WTC11 (cell line): Measurements from ENCODE around the gene TRIM9. TPM values are rescaled to one million over a fixed set of nuclear protein-coding genes. Genes with fewer than 3 reads are reported as not detected.

Source experiments
- ATAC-seq: fragments of 200-7000 bp; cut with Tn5 transposase; 2 replicates; pipeline ENCODE4 v1.10.0; 2021; ENCODE audit warnings: mild to moderate bottlenecking, moderate library complexity
- CTCF ChIA-PET: fragments of 300-600 bp; sonication (Branson Sonifier 250); formaldehyde crosslinking; loops from one replicate; lab custom pipeline; 2021; ENCODE audit warnings: antibody characterized with exemption; lab: Charles Lee
- POLR2A ChIA-PET: fragments of 350-600 bp; sonication (Branson Sonifier 250); formaldehyde crosslinking; loops from one replicate; lab custom pipeline; 2021; ENCODE audit warnings: antibody characterized with exemption; lab: Charles Lee
- DNase-seq: peaks from one replicate; pipeline ENCODE4 v3.0.0; 2021; ENCODE audit warnings: low spot score
- H3K27ac Mint-ChIP-seq: 2 replicates; pipeline ENCODE4 v1.8.0; 2021; ENCODE audit warnings: mixed read lengths
- H3K27me3 Mint-ChIP-seq: 2 replicates; pipeline ENCODE4 v1.8.0; 2021; ENCODE audit warnings: low read depth, mild to moderate bottlenecking, moderate library complexity, mixed read lengths
- H3K36me3 Mint-ChIP-seq: 2 replicates; pipeline ENCODE4 v1.8.0; 2021; ENCODE audit warnings: mixed read lengths
- H3K4me1 Mint-ChIP-seq: 2 replicates; pipeline ENCODE4 v1.8.0; 2022; ENCODE audit warnings: mixed read lengths
- H3K4me3 Mint-ChIP-seq: 2 replicates; pipeline ENCODE4 v1.8.0; 2021; ENCODE audit warnings: mild to moderate bottlenecking, moderate library complexity, mixed read lengths
- H3K9me3 Mint-ChIP-seq: 2 replicates; pipeline ENCODE4 v1.8.0; 2021; ENCODE audit warnings: mixed read lengths
- AR ChIP-seq: fragments of 250-450 bp; sonication (Bioruptor Pico); IDR thresholded peaks from 2 replicates; pipeline ENCODE4 v1.9.0; 2021; ENCODE audit warnings: mild to moderate bottlenecking
- ATF2 ChIP-seq: sonication (generic); formaldehyde crosslinking; IDR thresholded peaks from 2 replicates; pipeline ENCODE4 v1.8.1; 2022; ENCODE audit warnings: low read depth, missing genetic modification reagents, borderline replicate concordance
- ATF3 ChIP-seq: sonication (generic); formaldehyde crosslinking; conservative IDR thresholded peaks from 2 replicates; pipeline ENCODE4 v1.8.1; 2022; ENCODE audit warnings: mild to moderate bottlenecking, missing genetic modification reagents
- CTCF ChIP-seq: fragments of 200-600 bp; IDR thresholded peaks from 2 replicates; pipeline ENCODE4 v1.8.0; 2022; ENCODE audit warnings: antibody characterized with exemption
- E2F1 ChIP-seq: sonication (generic); formaldehyde crosslinking; IDR thresholded peaks from 2 replicates; pipeline ENCODE4 v1.8.0; 2022; ENCODE audit warnings: mild to moderate bottlenecking, missing genetic modification reagents
- ELF4 ChIP-seq: sonication (generic); formaldehyde crosslinking; IDR thresholded peaks from 2 replicates; pipeline ENCODE4 v1.8.1; 2022; ENCODE audit warnings: low read depth, mild to moderate bottlenecking, moderate library complexity, missing genetic modification reagents
- FOXJ3 ChIP-seq: sonication (generic); formaldehyde crosslinking; IDR thresholded peaks from 2 replicates; pipeline ENCODE4 v1.9.0; 2021; ENCODE audit warnings: missing genetic modification reagents, mild to moderate bottlenecking, borderline replicate concordance
- IRF2 ChIP-seq: sonication (generic); formaldehyde crosslinking; IDR thresholded peaks from 2 replicates; pipeline ENCODE4 v1.8.0; 2022; ENCODE audit warnings: low read depth, missing genetic modification reagents, borderline replicate concordance
- JAZF1 ChIP-seq: fragments of 250-450 bp; sonication (Bioruptor Pico); IDR thresholded peaks from 2 replicates; pipeline ENCODE4 v1.9.0; 2021; ENCODE audit warnings: moderate library complexity, mild to moderate bottlenecking, inconsistent platforms
- NFYB ChIP-seq: sonication (generic); formaldehyde crosslinking; conservative IDR thresholded peaks from 2 replicates; pipeline ENCODE4 v1.8.0; 2022; ENCODE audit warnings: low read depth, missing genetic modification reagents
- NR2C2 ChIP-seq: sonication (generic); formaldehyde crosslinking; IDR thresholded peaks from 2 replicates; pipeline ENCODE4 v1.8.0; 2022; ENCODE audit warnings: mild to moderate bottlenecking, missing genetic modification reagents
- NR3C1 ChIP-seq: sonication (generic); formaldehyde crosslinking; conservative IDR thresholded peaks from 2 replicates; pipeline ENCODE4 v1.8.1; 2023; ENCODE audit warnings: low read depth, mild to moderate bottlenecking, missing genetic modification reagents
- PRDM15 ChIP-seq: sonication (generic); formaldehyde crosslinking; IDR thresholded peaks from 2 replicates; pipeline ENCODE4 v1.8.0; 2022; ENCODE audit warnings: missing genetic modification reagents
- RELA ChIP-seq: sonication (generic); formaldehyde crosslinking; IDR thresholded peaks from 2 replicates; pipeline ENCODE4 v1.8.1; 2022; ENCODE audit warnings: missing genetic modification reagents, mild to moderate bottlenecking, borderline replicate concordance
- SMAD3 ChIP-seq: sonication (generic); formaldehyde crosslinking; IDR thresholded peaks from 2 replicates; pipeline ENCODE4 v1.8.0; 2022; ENCODE audit warnings: missing genetic modification reagents, mild to moderate bottlenecking, borderline replicate concordance
- SP1 ChIP-seq: sonication (generic); formaldehyde crosslinking; conservative IDR thresholded peaks from 2 replicates; pipeline ENCODE4 v1.8.1; 2022; ENCODE audit warnings: missing genetic modification reagents
- USF1 ChIP-seq: sonication (generic); formaldehyde crosslinking; IDR thresholded peaks from 2 replicates; pipeline ENCODE4 v1.8.0; 2022; ENCODE audit warnings: mild to moderate bottlenecking, missing genetic modification reagents
- ZBTB21 ChIP-seq: sonication (generic); formaldehyde crosslinking; IDR thresholded peaks from 2 replicates; pipeline ENCODE4 v1.8.1; 2023; ENCODE audit warnings: mild to moderate bottlenecking, missing genetic modification reagents, borderline replicate concordance
- ZNF138 ChIP-seq: sonication (generic); formaldehyde crosslinking; conservative IDR thresholded peaks from 2 replicates; pipeline ENCODE4 v1.8.1; 2022; ENCODE audit warnings: mild to moderate bottlenecking, moderate library complexity, missing genetic modification reagents
- ZNF263 ChIP-seq: sonication (generic); formaldehyde crosslinking; IDR thresholded peaks from 2 replicates; pipeline ENCODE4 v1.8.1; 2022; ENCODE audit warnings: low read depth, mild to moderate bottlenecking, moderate library complexity, missing genetic modification reagents
- ZNF423 ChIP-seq: fragments of 250-450 bp; sonication (Bioruptor Pico); IDR thresholded peaks from 2 replicates; pipeline ENCODE4 v2.1.2; 2022; ENCODE audit warnings: mild to moderate bottlenecking, moderate library complexity
- ZNF671 ChIP-seq: fragments of 250-450 bp; sonication (Bioruptor Pico); IDR thresholded peaks from 2 replicates; pipeline ENCODE4 v1.8.0; 2021; ENCODE audit warnings: mild to moderate bottlenecking
- total RNA-seq: library from RNA; stranded (reverse); gene quantifications from 3 replicates; pipeline ENCODE4 v1.2.3, GENCODE V29; 2021

TRIM9 gene
- total RNA-seq, 1 experiment from 2014 or later: 4.0 TPM

- TF ChIP-seq NR3C1 (no peak), ZBTB21 (CRISPR knock-in tag) (no peak; the same call in 1 of the 2 replicates), SP1 (CRISPR knock-in tag) (peak; percentile 68; the same call in 1 of the 2 replicates), NFYB (peak; percentile 89), IRF2 (no peak), ATF2 (no peak), ZNF263 (no peak), ZNF423 (CRISPR knock-in tag) (no peak), FOXJ3 (no peak), USF1 (CRISPR knock-in tag) (no peak), ATF3 (no peak), RELA (no peak), CTCF (no peak), JAZF1 (CRISPR knock-in tag) (no peak), ZNF138 (CRISPR knock-in tag) (no peak), PRDM15 (CRISPR knock-in tag) (no peak)
These were observed at the start of gene TRIM9 (continued) for GRCh38 chr14:51094901-51095853.

- H3K36me3 Mint-ChIP-seq: peaks cover 19% of the 10 kb centered on the region
- CTCF ChIA-PET: no interaction called here
- ATAC-seq: no peak
- H3K4me3 Mint-ChIP-seq: no peak overlapping the region
- H3K27ac Mint-ChIP-seq: no peak overlapping the region
- no peak for TF ChIP-seq SMAD3 (CRISPR knock-in tag)
- TF ChIP-seq ELF4 (CRISPR knock-in tag): no peak
- no peak for TF ChIP-seq USF1 (CRISPR knock-in tag)
- TF ChIP-seq E2F1: no peak
- no peak for TF ChIP-seq ZNF671
- no peak for TF ChIP-seq IRF2
- no peak for TF ChIP-seq ATF3
- TF ChIP-seq AR (CRISPR knock-in tag): no peak
- TF ChIP-seq RELA: no peak
- TF ChIP-seq NR2C2: no peak
- peaks cover 33% of the 10 kb centered on the region for H3K9me3 Mint-ChIP-seq
- peaks cover 31% of the 10 kb centered on the region for H3K4me1 Mint-ChIP-seq
- DNase-seq: no peak
- POLR2A ChIA-PET: no interaction called here
- H3K27me3 Mint-ChIP-seq: no peaks in the 10 kb centered on the region
These were observed 46.0 kb upstream of the TRIM9 start for GRCh38 chr14:51140856-51141255.
